ENCODE measurements around the gene TYMP.

DNA sequence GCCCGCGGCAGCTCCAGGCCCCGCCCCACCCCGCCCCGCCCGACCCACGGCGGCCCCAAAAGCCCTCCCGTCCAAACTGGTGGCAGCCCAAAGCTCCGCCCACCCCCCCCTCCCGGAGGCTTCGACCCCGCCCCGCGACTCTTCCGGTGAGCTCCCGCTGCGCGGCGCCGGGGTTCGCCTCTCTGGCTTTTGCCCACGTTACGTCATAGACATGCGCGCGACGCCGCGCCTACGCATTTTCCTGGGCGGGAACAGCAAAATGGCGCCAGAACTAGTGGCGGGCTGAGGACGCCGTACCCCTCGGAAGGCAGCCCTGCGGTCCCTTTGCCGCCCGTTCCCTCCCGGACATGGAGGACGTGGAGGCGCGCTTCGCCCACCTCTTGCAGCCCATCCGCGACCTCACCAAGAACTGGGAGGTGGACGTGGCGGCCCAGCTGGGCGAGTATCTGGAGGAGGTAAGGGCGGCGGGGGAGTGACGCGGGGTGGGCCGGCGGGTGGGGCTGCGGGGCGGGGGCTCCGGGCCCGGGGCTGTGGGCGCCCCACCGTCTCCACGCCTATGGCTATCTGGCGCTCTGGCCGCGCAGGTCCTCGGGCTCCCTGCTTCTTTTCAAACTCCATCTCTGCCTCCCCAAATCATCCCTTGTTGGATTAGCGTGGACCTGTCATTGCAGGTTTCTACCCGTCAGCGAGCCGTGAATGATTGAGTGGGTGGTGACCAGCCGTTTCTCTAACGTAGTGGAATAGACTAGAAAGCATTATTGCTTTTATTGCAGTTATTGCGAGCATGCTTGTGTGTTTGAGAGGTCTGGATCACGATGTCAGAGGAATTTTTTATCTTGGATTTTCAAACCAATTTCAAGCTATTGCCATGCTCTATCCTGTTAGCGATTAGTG, 21.6 kb downstream of the TYMP start, which contains the start of gene NCAPH2:
- TF ChIP-seq, protein P1, sequence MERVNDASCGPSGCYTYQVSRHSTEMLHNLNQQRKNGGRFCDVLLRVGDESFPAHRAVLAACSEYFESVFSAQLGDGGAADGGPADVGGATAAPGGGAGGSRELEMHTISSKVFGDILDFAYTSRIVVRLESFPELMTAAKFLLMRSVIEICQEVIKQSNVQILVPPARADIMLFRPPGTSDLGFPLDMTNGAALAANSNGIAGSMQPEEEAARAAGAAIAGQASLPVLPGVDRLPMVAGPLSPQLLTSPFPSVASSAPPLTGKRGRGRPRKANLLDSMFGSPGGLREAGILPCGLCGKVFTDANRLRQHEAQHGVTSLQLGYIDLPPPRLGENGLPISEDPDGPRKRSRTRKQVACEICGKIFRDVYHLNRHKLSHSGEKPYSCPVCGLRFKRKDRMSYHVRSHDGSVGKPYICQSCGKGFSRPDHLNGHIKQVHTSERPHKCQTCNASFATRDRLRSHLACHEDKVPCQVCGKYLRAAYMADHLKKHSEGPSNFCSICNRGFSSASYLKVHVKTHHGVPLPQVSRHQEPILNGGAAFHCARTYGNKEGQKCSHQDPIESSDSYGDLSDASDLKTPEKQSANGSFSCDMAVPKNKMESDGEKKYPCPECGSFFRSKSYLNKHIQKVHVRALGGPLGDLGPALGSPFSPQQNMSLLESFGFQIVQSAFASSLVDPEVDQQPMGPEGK (tag by site-specific recombination; IDR thresholded peaks at IDR 0.05) = peak; percentile 86
- TF ChIP-seq ZNF169 (tag by site-specific recombination; IDR thresholded peaks at IDR 0.05) = no peak
- TF ChIP-seq, protein P2, sequence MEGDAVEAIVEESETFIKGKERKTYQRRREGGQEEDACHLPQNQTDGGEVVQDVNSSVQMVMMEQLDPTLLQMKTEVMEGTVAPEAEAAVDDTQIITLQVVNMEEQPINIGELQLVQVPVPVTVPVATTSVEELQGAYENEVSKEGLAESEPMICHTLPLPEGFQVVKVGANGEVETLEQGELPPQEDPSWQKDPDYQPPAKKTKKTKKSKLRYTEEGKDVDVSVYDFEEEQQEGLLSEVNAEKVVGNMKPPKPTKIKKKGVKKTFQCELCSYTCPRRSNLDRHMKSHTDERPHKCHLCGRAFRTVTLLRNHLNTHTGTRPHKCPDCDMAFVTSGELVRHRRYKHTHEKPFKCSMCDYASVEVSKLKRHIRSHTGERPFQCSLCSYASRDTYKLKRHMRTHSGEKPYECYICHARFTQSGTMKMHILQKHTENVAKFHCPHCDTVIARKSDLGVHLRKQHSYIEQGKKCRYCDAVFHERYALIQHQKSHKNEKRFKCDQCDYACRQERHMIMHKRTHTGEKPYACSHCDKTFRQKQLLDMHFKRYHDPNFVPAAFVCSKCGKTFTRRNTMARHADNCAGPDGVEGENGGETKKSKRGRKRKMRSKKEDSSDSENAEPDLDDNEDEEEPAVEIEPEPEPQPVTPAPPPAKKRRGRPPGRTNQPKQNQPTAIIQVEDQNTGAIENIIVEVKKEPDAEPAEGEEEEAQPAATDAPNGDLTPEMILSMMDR (tag by site-specific recombination; IDR thresholded peaks at IDR 0.05) = no peak
- TF ChIP-seq ZNF10 (tag by site-specific recombination; IDR thresholded peaks at IDR 0.05) = no peak
- TF ChIP-seq GLI2 (tag by site-specific recombination; IDR thresholded peaks at IDR 0.05; ENCODE audit: borderline replicate concordance, low read depth) = no peak
- TF ChIP-seq, protein P3, sequence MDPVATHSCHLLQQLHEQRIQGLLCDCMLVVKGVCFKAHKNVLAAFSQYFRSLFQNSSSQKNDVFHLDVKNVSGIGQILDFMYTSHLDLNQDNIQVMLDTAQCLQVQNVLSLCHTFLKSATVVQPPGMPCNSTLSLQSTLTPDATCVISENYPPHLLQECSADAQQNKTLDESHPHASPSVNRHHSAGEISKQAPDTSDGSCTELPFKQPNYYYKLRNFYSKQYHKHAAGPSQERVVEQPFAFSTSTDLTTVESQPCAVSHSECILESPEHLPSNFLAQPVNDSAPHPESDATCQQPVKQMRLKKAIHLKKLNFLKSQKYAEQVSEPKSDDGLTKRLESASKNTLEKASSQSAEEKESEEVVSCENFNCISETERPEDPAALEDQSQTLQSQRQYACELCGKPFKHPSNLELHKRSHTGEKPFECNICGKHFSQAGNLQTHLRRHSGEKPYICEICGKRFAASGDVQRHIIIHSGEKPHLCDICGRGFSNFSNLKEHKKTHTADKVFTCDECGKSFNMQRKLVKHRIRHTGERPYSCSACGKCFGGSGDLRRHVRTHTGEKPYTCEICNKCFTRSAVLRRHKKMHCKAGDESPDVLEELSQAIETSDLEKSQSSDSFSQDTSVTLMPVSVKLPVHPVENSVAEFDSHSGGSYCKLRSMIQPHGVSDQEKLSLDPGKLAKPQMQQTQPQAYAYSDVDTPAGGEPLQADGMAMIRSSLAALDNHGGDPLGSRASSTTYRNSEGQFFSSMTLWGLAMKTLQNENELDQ (tag by site-specific recombination; IDR thresholded peaks at IDR 0.05; ENCODE audit: low read depth) = no peak
- TF ChIP-seq ZNF354C (tag by site-specific recombination; IDR thresholded peaks at IDR 0.05; ENCODE audit: borderline replicate concordance, low read depth) = no peak
- no peak for TF ChIP-seq ZNF223 (tag by site-specific recombination; IDR thresholded peaks at IDR 0.05)
